ENCODE results near the gene KIF18B.

The KIF18B gene

DNA sequence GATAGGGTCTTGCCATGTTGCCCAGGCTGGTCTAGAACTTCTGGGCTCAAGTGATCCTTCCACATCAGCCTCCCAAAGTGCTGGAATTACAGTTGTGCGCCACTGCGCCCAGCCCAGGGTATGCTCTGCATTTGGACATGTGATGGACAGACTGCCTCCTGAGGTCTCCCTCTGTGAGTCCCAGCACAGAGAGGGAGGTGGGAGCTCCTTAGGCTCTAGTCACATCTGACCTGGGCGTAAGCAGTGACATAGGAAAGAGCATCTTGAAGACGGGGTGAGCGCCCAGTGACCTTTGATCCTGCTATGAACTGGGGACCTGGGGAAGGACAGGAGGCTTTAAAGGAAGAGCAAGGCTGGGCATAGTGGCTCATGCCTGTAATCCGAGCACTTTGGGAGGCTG, 30.1 kb downstream of the KIF18B start:
- no peak for DNase-seq

GRCh38 chr17:44916781-44917241, 30.8 kb downstream of the KIF18B start:
- DNase-seq: no peak

DNA sequence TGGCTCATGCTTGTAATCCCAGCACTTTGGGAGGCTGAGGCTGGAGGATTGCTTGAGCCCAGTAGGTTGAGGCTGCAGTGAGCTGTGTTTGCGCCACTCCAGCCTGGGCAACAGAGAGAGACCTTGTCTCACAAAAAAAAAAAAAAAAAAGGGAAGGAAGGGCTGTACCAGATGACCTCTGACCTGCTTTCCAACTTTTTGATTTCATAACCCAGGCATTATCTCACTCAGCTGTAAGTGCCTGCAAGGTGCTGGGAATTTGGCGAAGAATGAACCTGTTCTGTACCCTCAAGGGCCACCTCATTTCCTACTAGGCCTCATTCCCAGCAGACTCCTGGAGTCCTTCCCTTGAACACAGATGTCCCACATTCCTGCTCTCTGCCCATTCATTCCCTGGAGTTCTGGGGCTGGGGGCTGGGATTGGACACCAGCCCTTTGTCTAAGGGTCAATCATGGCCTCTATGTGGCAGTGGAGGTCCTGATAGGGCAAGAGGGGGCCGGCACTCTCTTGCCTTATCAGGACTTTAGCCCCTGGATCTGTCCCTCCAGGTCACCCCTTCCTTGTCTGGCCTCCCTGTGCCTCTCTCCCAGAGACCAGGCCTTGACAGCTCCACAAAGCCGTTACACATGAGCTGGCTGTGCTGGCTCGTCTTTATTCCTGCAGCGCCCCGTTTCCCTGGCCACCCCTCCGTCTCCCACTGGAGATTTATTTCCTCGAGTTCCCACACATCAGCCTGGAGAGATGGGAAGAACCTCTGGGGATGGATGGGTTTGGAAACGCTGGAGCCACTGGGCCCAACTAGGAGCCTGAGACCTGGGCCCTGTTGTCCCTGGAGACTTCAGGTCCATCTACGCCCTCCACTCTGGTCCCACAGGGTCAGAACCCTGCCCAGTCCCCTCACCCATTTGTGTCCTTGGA, 31.5 kb downstream of the KIF18B start:
- peak; percentile 59 to 70 for DNase-seq

- DNase-seq: no peak
Observed at GRCh38 chr17:44915321-44915726, 32.2 kb downstream of the KIF18B start, which contains the start of gene GFAP. Gene GFAP (minus strand): TSS chr17:44915500. CDS start chr17:44915486, 14 bp downstream.

- no peak for DNase-seq
Observed at GRCh38 chr17:44914698-44915271, 32.8 kb downstream of the KIF18B start.

GRCh38 chr17:44914148-44914547, 33.4 kb downstream of the KIF18B start:
- no peak for DNase-seq

- no peak for DNase-seq
Observed at GRCh38 chr17:44913676-44914075, 33.9 kb downstream of the KIF18B start.

DNA sequence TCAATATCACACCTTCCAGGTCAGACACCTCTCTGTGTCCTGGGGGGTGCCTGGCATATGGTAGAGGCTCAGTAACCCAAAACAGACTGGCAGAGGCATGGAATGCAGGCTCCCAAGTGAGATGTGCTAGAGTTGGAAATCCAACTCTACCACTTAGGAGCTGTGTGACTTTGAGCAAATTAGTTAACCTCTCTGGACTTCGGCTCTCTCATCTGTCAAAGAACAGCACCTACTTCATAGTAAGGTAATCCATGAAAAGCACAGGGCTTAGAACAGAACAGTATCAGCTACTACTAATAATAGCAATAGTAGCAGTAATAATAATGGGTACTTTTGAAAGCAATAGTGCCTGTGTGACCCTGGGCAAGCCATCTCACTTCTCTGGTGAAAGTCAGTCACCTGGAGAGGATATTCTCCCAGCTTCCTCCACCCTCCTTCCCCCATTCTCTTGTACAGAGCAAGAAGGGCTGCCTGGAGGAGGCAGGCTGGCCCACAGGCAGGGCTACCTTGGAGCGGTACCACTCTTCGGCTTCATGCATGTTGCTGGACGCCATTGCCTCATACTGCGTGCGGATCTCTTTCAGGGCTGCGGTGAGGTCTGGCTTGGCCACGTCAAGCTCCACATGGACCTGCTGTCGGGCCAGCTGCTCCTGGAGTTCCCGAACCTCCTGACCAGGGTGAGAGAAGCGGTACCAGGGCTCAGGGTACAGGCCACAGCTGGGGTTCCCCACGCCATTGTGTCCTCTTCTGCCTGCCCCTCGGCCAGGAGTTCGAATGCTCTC, 34.6 kb downstream of the KIF18B start:
- no peak for DNase-seq

- DNase-seq: peak; percentile 43 to 46
Observed at GRCh38 chr17:44911133-44912001, 36.2 kb downstream of the KIF18B start.

DNA sequence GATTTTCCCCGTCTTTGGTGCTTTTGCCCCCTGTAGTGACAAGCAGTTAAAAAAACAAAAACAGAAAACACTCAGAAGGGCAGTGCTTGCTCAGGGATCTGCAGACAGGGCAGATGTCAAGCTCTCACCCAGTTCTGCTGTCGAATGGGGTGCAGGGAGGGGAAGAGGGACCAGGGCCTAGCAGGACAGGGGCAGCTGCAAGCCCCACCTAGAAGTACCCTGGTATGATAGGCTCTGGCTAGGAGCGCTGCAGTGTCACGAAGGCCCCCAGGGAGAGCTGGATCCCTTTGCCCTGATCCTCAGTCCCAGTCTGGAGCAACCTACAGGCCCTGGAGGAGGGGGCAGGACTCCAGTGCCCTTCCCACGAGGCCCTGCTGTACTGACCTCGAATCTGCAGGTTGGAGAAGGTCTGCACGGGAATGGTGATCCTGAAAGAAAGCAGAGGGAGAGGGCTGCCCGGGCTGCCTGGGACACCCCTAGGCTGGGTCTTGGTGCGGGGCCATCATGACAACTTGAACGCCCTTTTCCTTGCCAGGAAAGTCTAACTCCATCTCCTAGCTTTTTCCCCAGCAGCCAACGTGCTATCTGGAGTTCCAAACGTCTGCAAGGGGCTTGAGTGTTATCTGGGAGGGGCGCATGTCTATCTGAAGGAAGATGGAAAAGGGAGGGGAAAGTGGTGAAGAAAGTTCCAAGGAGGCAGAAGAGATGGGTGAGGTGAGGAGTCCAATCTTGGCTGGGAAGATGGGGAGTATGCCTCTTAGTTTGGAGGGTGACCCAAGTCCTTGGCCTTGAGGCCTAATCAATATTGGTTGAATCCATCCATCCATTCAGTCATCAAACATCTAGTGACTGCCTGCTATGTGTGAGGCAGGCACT, 37.1 kb downstream of the KIF18B start:
- DNase-seq: no peak

DNA sequence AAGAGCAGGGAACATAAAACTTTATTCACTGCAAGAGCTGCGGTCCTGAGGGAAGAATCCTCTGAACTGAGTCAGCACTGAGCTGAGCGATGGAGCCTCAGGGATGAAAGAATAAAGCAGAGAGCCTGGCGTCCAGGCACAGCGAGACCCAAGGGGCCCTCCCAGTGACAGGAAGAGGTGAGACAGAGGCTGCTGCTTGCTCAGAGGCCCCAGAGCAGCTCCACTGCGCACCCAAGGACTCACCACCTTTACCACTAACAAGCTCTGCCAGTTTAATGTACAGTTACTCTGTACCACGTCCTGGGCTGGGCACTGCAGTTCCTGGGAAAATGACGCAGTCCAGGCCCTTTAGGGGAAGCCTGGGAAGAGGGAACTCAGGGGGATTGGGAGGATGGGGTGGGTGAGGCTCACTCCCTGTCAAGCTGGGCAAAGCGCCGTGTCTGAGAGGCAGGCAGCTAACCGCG, 37.9 kb downstream of the KIF18B start:
- no peak for DNase-seq

- DNase-seq: no peak
Observed at GRCh38 chr17:44908761-44909326, 38.7 kb downstream of the KIF18B start.

- DNase-seq: no peak
Observed at GRCh38 chr17:44907729-44908470, 39.7 kb downstream of the KIF18B start.

DNA sequence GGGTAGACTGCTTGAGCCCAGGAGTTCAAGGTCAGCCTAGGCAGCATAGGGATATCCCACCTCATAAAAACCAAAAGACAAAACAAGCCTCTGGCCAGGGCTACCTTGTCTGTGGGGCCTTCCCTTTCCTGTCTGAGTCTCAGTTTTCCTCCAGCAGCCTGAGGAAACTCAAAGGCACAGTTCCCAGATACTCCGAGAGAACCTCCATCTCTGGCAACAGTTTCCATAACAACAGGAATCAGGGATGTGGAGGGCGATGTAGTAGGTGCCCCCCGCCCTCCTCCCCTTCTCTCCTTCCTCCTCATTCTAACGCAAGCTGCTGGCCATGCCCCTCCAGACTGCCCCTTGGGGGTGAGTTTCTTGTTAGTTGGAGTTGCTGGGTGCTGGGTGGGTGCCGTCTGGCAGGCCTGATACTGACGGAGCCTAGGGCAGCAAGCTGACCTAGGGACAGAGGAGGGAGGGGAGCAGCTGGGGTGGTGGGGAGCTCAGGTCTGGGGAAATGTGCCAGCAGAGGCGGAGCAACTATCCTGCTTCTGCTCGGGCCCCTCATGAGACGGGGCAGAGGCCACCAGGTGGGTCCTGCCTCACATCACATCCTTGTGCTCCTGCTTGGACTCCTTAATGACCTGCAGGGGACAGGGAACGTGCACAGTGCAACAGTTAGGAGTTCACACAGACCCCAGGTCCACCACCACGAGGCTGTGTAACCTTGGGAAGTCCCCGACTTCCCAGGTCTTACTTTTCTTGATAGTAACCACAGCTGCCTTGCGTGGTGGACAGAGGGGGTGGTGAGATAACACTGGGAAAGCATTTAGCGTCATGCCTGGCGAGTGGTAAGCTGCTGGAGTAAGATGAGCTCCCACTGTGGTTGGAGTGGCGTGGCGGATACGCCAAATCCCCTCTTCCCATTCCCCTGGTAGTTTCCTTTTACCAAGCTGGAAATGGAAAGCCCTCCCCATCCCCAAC, 40.5 kb downstream of the KIF18B start:
- no peak for DNase-seq

- DNase-seq: peak in 1 of 2 experiments; percentile 29
Observed at GRCh38 chr17:44906010-44906646, 41.4 kb downstream of the KIF18B start.

DNA sequence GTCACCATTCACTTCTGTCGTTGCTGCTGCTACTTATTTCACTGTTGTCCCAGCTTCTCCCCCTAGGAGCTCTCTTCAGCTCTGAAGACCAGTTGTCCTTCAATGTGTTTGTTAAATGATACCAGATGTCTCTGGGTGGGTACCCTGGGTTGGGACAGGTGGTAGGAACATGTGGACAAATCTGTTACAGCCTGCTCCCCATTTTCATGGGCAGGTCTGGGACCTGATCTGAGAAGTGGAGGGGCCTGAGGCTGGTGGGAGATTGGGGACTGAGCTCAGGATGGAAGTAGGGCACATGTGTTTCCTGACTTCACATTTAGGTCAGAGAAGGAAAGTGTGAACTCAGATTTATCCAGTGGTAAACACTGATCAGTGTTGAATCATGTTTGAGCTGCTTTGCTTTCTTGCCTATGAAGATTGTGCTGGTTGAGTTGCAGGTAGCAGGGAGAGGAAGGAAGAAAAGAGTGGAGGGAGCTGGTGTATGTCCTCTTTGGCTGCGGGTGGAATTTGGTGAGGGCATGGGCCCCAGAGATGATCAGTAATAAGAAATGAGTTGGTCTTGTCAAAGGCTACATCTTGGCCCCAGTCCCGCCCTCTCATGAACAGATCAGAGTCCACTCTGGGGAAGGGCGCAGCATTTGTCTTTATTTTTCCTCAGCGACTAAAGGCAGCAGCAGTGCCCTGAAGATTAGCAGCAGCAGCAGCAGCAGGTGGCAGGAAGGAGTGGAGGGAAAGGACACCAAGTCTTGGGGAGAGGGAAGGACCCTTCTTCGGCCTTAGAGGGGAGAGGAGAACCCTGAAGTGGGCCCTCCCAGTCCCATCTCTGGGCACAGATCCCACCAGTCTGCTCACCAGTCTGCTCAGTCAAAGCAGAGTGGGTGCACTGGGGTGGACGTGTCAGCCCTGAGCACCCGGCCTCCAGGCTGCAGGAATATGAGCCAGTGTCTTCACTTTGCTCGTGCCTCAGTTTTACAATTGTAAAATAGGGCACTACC, 42.3 kb downstream of the KIF18B start:
- no peak for DNase-seq

Measured in AML-193 (cell line).